Stimulated activated CD4-positive, alpha-beta T cell treated with anti-CD3 and anti-CD28 coated beads, Interleukin-4, amount 100 ng/mL, for 1 hour (primary cell): ENCODE results near the gene EIF4A2.

ENCODE experiments used
- DNase-seq: peaks from one replicate; pipeline ENCODE4 v3.0.0-alpha.2; 2020

Gene EIF4A2

GRCh38 chr3:186783058-186783730 lies at the start of gene EIF4A2:
Gene EIF4A2 (plus strand): TSS chr3:186783577. CDS start chr3:186783611, 34 bp downstream.
- DNase-seq: peak; percentile 91

- DNase-seq: no peak
Observed at GRCh38 chr3:186742618-186743380, 40.6 kb upstream of the EIF4A2 start.

GRCh38 chr3:186743666-186744065 lies 39.7 kb upstream of the EIF4A2 start:
- DNase-seq: no peak

GRCh38 chr3:186746008-186746407 lies 37.4 kb upstream of the EIF4A2 start:
- no peak for DNase-seq

GRCh38 chr3:186750316-186750715 lies 33.1 kb upstream of the EIF4A2 start:
- DNase-seq: no peak

- no peak for DNase-seq
Observed at GRCh38 chr3:186751480-186751879, 31.9 kb upstream of the EIF4A2 start.

GRCh38 chr3:186754006-186754405 lies 29.4 kb upstream of the EIF4A2 start:
- no peak for DNase-seq

- DNase-seq: no peak
Observed at GRCh38 chr3:186754871-186755270, 28.5 kb upstream of the EIF4A2 start.

- DNase-seq: no peak
Observed at GRCh38 chr3:186757214-186757613, 26.2 kb upstream of the EIF4A2 start.

GRCh38 chr3:186757686-186758220 lies 25.6 kb upstream of the EIF4A2 start:
- DNase-seq: no peak

- no peak for DNase-seq
Observed at GRCh38 chr3:186759231-186759930, 24.0 kb upstream of the EIF4A2 start.

GRCh38 chr3:186760141-186760833 lies 23.1 kb upstream of the EIF4A2 start:
- no peak for DNase-seq

GRCh38 chr3:186760897-186761447 lies 22.4 kb upstream of the EIF4A2 start:
- no peak for DNase-seq

- peak; percentile 10 for DNase-seq
Observed at GRCh38 chr3:186772281-186772694, 11.1 kb upstream of the EIF4A2 start.

GRCh38 chr3:186772701-186773417 lies 10.5 kb upstream of the EIF4A2 start:
- DNase-seq: peak; percentile 66

- no peak for DNase-seq
Observed at GRCh38 chr3:186775999-186776398, 7.4 kb upstream of the EIF4A2 start.

- DNase-seq: no peak
Observed at GRCh38 chr3:186779204-186779603, 4.2 kb upstream of the EIF4A2 start.

GRCh38 chr3:186782542-186783057 lies 777 bp upstream of the EIF4A2 start:
- DNase-seq: no peak

GRCh38 chr3:186783731-186784515 lies 546 bp downstream of the EIF4A2 start:
- DNase-seq: peak; percentile 76

GRCh38 chr3:186784820-186785494 lies 1.6 kb downstream of the EIF4A2 start:
- DNase-seq: no peak
